Endometrial microvascular endothelial cells (primary cell): ENCODE data around the gene LYL1. TPM values are rescaled to one million over a fixed set of nuclear protein-coding genes. Genes with fewer than 3 reads are reported as not detected.
"Not testable (repeated sequence)": the region's sequence is repeated elsewhere in the genome, so short reads cannot be mapped to it uniquely, and the experiment has no call there.

Experiments
- in situ Hi-C: cut with HindIII; loops from 2 replicates; pipeline ENCODE4 v1.10.0; 2017; ENCODE audit warnings: low sequenced_read_pairs, low pct_unique_long_range_greater_than_20kb; ENCODE audit errors: inconsistent ontology term
- total RNA-seq: library from RNA; depleted of rRNA; stranded (reverse); fragments of >200 nt; gene quantifications from one replicate; pipeline ENCODE4 v1.2.3, GENCODE V29; 2015; ENCODE audit errors: inconsistent ontology term

LYL1 gene
- 135 TPM for total RNA-seq

- in situ Hi-C loops: no loop called here
Observed at GRCh38 chr19:13102666-13103580, at the start of gene LYL1. TSS of gene LYL1 (minus strand) at chr19:13102858. CDS start at chr19:13101171, 1,687 bp downstream.

GRCh38 chr19:13151605-13152355 lies 49.1 kb upstream of the LYL1 start:
- in situ Hi-C loops: no loop called here

DNA sequence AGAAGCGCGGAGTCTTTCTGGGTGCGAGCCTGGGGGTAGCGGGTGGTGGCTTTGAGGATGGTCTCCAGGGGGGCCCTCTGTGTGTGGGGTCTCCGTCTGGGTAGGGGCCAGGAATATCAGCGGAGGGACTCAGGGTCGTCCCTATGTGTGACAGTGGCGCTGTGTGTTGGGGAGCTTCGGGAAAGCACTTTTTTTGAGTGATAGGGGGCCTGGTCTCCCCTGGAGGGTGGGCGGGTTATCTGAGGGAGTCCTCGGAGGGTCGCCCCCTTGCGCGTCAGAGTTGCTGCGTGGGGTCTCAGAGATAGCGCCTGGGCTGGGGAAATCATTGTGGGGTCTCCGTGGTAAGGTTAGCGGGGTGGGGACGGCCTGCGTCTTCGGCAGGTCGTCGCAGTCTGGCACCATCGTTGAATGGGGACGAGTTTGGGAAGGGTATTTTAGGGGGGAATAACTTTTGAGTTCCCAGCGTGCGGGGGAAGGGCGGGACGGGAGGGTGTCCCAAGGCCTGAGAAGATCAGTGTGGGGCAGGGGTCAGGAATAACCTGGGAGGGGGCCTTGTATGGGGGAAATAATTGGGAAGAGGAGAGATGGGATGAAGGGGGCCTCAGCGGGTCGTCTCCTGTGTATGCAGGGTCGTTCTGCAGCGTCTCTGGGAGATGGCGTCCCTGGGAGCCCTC lies 48.4 kb upstream of the LYL1 start:
- in situ Hi-C loops: no loop called here

DNA sequence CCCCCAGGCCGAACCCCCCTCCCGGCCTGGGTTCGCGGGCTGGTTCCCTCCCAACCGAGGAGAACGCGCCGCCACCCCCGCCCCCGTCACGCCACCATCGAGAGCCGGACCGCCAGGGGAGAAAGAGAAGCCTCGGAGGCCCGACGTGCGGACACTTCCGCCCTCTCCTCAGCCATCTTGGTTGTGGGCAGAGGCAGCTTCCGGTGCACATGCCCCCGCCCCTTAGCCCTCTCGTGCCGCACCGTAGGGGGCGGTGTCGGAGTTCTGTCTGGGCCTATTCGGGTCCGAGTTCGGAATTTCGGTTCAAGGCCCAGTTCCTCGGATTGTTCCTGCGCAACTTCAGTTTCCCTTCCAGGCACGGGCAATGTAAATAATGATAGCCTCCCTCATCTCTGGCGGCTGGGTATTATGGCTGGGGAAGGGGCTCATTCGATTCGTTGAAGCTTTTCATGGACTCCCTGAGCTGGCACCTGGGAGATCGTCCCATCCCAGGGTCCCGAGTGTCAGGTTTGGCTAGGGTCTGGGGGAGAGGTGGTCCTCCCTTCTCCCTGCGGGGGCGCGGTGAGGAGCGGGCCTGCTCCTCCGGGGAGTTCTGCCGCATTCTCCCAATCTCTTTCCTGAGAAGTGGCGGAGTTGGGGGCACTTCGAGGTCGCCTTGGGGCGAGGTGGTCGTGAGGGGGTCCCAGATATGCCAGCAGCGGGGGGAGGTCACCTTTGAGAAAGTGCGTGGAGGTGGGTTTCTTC lies 47.7 kb upstream of the LYL1 start, which contains the start of the genes IER2 and STX10:
TSS of gene IER2 (plus strand) at position 225 of the 744 bp plus-strand sequence. CDS start 2,776 bp downstream, outside the sequence.
TSS of gene STX10 (minus strand) at position 189 of the 744 bp plus-strand sequence. CDS start 202 bp downstream, outside the sequence.
- in situ Hi-C loops: no loop called here

GRCh38 chr19:13149628-13150186 lies 47.0 kb upstream of the LYL1 start:
- in situ Hi-C loops: no loop called here

- in situ Hi-C loops: not testable (repeated sequence)
Observed at GRCh38 chr19:13149173-13149627, 46.5 kb upstream of the LYL1 start.

GRCh38 chr19:13146763-13147563 lies 44.3 kb upstream of the LYL1 start:
- in situ Hi-C loops: no loop called here

DNA sequence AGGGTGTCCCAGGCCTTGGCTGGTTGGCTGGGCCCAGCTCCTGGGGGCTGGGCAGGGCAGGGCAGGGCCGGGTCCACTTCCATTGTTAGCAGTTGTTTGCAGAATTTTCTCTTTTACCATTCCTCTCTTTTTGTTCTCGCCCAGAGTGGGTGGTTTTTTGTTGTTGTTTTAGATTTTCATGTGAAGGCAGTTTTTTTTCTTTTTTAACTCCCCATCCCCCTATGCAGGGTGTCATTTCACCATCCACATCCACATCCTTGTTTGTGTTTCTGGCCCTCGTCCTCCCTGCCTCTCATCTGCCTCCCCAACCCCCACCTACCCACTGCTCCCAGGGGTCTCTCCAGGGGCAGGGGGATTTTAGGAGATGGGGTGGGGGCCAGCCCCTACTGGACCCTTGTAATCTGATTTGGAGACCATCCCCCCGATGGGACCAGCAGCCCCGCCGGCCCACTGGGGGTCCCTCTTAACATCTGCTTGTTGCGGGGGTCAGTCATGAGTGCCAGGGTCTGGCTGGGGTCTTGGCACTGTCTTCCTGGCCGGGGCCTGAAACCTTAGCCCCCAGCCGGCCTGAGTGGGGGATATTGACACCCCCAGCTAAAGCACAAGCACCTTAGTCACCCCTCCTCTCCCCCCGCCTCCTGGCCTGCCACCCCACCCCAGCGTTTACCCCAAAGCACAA lies 37.1 kb upstream of the LYL1 start:
- in situ Hi-C loops: no loop called here

GRCh38 chr19:13138916-13139198 lies 36.2 kb upstream of the LYL1 start:
- in situ Hi-C loops: no loop called here

DNA sequence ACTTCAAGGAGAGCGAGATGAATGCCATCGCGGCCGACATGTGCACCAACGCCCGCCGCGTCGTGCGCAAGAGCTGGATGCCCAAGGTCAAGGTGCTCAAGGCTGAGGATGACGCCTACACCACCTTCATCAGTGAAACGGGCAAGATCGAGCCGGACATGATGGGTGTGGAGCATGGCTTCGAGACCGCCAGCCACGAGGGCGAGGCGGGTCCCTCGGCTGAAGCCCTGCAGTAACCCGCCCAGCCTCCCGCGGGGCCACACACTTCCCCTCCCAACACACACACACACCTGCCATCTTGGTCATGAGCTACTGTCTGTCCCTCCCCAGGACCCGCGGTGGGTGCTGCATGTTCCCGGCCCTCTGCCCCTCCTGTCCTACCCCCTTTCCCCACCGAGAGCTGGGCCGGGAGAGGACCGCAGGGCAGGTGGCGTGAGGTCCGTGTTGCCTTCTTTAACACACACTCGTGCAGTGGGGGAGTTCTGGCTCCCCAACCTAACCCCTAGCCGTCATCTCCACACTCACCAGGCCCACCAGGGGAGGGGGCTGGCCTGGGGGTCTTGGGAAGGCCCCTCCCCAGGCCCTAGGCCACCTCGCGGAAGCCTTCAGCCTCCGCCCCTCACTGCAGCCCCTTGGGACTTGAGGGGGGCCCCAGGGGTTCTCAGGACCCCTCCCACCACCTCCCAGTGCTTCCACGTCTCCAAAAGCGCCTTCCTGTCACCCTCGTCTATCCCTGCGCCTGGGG lies 35.7 kb upstream of the LYL1 start:
- in situ Hi-C loops: no loop called here

- in situ Hi-C loops: no loop called here
Observed at GRCh38 chr19:13137290-13137794, 34.7 kb upstream of the LYL1 start.

DNA sequence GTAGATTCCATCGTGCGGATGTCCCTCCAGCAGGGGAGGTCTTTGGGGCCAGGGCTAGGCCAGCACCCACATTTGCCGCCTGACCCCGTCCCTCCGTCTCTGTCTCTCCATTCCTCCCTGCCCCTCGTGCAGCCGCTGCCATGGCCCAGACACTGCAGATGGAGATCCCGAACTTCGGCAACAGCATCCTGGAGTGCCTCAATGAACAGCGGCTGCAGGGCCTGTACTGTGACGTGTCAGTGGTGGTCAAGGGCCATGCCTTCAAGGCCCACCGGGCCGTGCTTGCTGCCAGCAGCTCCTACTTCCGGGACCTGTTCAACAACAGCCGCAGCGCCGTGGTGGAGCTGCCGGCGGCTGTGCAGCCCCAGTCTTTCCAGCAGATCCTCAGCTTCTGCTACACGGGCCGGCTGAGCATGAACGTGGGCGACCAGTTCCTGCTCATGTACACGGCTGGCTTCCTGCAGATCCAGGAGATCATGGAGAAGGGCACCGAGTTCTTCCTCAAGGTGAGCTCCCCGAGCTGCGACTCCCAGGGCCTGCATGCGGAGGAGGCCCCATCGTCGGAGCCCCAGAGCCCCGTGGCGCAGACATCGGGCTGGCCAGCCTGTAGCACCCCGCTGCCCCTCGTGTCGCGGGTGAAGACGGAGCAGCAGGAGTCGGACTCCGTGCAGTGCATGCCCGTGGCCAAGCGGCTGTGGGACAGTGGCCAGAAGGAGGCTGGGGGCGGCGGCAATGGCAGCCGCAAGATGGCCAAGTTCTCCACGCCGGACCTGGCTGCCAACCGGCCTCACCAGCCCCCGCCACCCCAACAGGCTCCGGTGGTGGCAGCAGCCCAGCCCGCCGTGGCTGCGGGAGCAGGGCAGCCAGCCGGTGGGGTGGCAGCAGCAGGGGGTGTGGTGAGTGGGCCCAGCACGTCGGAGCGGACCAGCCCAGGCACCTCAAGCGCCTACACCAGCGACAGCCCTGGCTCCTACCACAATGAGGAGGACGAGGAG lies 32.7 kb upstream of the LYL1 start:
- in situ Hi-C loops: no loop called here

DNA sequence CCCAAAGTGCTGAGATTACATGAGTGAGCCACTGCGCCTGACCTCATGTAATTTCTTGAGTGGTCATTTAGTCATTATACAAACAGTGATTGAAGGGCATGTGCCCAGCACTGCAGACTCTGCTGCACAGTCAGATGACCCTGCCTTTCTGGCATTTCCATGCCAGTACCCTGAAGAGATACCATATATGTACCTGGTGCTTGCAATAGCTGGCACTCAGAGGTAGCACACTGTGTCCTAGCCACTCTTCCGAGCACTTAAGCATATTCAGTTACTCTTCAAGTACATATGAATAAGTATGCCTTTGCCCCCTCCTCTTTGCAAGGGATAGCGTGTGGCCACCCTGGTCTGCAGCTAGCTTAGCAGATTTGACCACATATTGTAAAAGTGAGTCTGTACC lies 32.0 kb upstream of the LYL1 start:
- in situ Hi-C loops: no loop called here

GRCh38 chr19:13133241-13133870 lies 30.7 kb upstream of the LYL1 start:
- in situ Hi-C loops: no loop called here
